ENCODE measurements around the gene RHBDF2.

The RHBDF2 gene

GRCh38 chr17:76427501-76428231 lies 73.6 kb downstream of the RHBDF2 start:
- TF ChIP-seq, protein P1, sequence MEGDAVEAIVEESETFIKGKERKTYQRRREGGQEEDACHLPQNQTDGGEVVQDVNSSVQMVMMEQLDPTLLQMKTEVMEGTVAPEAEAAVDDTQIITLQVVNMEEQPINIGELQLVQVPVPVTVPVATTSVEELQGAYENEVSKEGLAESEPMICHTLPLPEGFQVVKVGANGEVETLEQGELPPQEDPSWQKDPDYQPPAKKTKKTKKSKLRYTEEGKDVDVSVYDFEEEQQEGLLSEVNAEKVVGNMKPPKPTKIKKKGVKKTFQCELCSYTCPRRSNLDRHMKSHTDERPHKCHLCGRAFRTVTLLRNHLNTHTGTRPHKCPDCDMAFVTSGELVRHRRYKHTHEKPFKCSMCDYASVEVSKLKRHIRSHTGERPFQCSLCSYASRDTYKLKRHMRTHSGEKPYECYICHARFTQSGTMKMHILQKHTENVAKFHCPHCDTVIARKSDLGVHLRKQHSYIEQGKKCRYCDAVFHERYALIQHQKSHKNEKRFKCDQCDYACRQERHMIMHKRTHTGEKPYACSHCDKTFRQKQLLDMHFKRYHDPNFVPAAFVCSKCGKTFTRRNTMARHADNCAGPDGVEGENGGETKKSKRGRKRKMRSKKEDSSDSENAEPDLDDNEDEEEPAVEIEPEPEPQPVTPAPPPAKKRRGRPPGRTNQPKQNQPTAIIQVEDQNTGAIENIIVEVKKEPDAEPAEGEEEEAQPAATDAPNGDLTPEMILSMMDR (IDR thresholded peaks at IDR 0.05), result no peak
- Histone ChIP-seq H3K27ac (no peak overlapping the region), H3K9ac (no peak overlapping the region)

DNA sequence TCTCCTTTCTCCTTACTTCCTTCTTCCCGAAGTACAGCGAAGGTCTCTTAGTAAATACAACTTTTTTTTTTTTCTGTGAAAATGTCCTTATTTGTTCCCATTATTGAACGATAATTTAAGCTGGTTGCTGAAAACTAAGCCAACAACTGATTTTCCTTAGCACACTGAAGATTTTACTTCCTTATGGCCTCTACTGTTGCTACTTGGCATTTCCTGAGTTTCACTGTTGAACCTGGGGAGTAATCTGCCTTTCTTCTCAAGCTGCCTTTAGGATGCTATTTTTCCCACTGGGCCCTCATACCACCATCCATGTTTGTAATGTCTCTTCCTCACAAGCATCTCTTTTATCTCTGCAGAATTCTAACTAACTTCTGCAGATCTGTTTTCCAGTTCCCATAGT lies 74.4 kb downstream of the RHBDF2 start:
- H3K4me2 ChIP-seq (ENCODE audit: low read length), result no peak overlapping the region

More at GRCh38 chr17:76427501-76428231, 73.6 kb downstream of the RHBDF2 start:
- Histone ChIP-seq H3K9me3 (ENCODE audit: control insufficient read depth, low read length) (no peaks in the 10 kb centered on the region), H3K36me3 (ENCODE audit: control insufficient read depth, insufficient read depth, low read length) (no peaks in the 10 kb centered on the region), H3K4me2 (ENCODE audit: low read length) (no peak overlapping the region), H3K4me1 (peaks cover 7% of the 10 kb centered on the region), H2AFZ (no peak overlapping the region), H3K79me2 (peaks cover 46% of the 10 kb centered on the region), H3K27me3 (ENCODE audit: control insufficient read depth, insufficient read depth, low read length) (no peaks in the 10 kb centered on the region), H3K4me3 (ENCODE audit: low read depth, low read length) (no peak overlapping the region)

GRCh38 chr17:76422860-76423259 lies 78.4 kb downstream of the RHBDF2 start:
- no peaks in the 10 kb centered on the region for H3K36me3 ChIP-seq (ENCODE audit: control insufficient read depth, insufficient read depth, low read length)
- H3K4me3 ChIP-seq (ENCODE audit: low read depth, low read length), result no peak overlapping the region
- peaks cover 33% of the 10 kb centered on the region for H3K79me2 ChIP-seq
- H3K27me3 ChIP-seq (ENCODE audit: control insufficient read depth, insufficient read depth, low read length), result no peaks in the 10 kb centered on the region
- H3K9me3 ChIP-seq (ENCODE audit: control insufficient read depth, low read length), result no peaks in the 10 kb centered on the region
- TF ChIP-seq, protein P1 (IDR thresholded peaks at IDR 0.05), result no peak
- H3K4me1 ChIP-seq, result peaks cover 24% of the 10 kb centered on the region
- no peak overlapping the region for H2AFZ ChIP-seq
- H3K4me2 ChIP-seq (ENCODE audit: low read length), result no peak overlapping the region
- no peak overlapping the region for H3K9ac ChIP-seq
- no peak overlapping the region for H3K27ac ChIP-seq

More for the DNA sequence above, 74.4 kb downstream of the RHBDF2 start:
- Histone ChIP-seq H3K9me3 (ENCODE audit: control insufficient read depth, low read length) (no peaks in the 10 kb centered on the region), H3K27ac (no peak overlapping the region), H3K36me3 (ENCODE audit: control insufficient read depth, insufficient read depth, low read length) (no peaks in the 10 kb centered on the region), H3K9ac (no peak overlapping the region), H3K4me3 (ENCODE audit: low read depth, low read length) (no peak overlapping the region), H3K27me3 (ENCODE audit: control insufficient read depth, insufficient read depth, low read length) (no peaks in the 10 kb centered on the region), H2AFZ (no peak overlapping the region), H3K4me1 (peaks cover 7% of the 10 kb centered on the region), H3K79me2 (peaks cover 42% of the 10 kb centered on the region)
- TF ChIP-seq, protein P1 (IDR thresholded peaks at IDR 0.05), result no peak

DNA sequence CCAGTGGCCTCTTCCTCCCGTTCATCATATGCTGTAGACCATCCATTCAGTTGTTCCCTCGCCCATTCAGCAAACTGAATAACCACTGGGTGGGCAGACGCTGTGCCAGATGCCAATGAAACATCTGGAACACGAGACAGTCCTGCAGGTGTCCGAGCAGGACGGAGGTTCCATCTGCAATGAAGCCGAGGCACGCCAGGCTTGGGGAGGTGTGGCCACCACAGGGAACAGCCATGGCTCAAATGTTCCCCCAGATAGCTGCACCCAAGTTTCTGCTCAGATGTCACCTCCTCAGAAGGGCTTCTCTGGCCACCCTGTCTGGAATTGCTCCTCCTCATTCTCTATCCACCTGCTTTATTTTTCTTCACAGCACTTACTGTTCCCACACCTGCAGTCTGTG lies 78.8 kb downstream of the RHBDF2 start:
- Histone ChIP-seq H3K9ac (no peak overlapping the region), H3K27ac (no peak overlapping the region)

More for the DNA sequence above, 78.8 kb downstream of the RHBDF2 start:
- H3K4me1 ChIP-seq, result peaks cover 19% of the 10 kb centered on the region
- peaks cover 31% of the 10 kb centered on the region for H3K79me2 ChIP-seq
- TF ChIP-seq, protein P1 (IDR thresholded peaks at IDR 0.05), result no peak
- H3K36me3 ChIP-seq (ENCODE audit: control insufficient read depth, insufficient read depth, low read length), result no peaks in the 10 kb centered on the region
- no peak overlapping the region for H2AFZ ChIP-seq
- no peak overlapping the region for H3K4me3 ChIP-seq (ENCODE audit: low read depth, low read length)
- no peak overlapping the region for H3K4me2 ChIP-seq (ENCODE audit: low read length)
- H3K27me3 ChIP-seq (ENCODE audit: control insufficient read depth, insufficient read depth, low read length), result no peaks in the 10 kb centered on the region
- H3K9me3 ChIP-seq (ENCODE audit: control insufficient read depth, low read length), result no peaks in the 10 kb centered on the region
